SU-DHL-6 (cell line): Measurements from ENCODE around the gene LILRB3.
"Not testable (repeated sequence)": the region's sequence is repeated elsewhere in the genome, so short reads cannot be mapped to it uniquely, and the experiment has no call there.

ENCODE experiments used
- H2AFZ ChIP-seq: fragments of 200-600 bp; sonication (generic); 2 replicates; pipeline ENCODE4 v1.6.1; 2014; ENCODE audit warnings: low read depth, mild to moderate bottlenecking, moderate library complexity, mixed read lengths, antibody characterized with exemption, low read length; ENCODE audit not compliant: severe bottlenecking
- H3F3A ChIP-seq: fragments of 200-600 bp; shearing (Covaris generic); 2 replicates; pipeline ENCODE4 v1.6.0; 2016; ENCODE audit warnings: antibody characterized with exemption, mild to moderate bottlenecking; ENCODE audit not compliant: insufficient read depth
- H3K27ac ChIP-seq: fragments of 200-600 bp; sonication (generic); 2 replicates; pipeline ENCODE4 v1.5.1; 2016; ENCODE audit warnings: low read depth, mild to moderate bottlenecking, low read length, moderate library complexity, mixed read lengths
- H3K27me3 ChIP-seq: fragments of 200-600 bp; sonication (generic), shearing (Covaris generic); 2 replicates; pipeline ENCODE4 v1.6.0; 2014; ENCODE audit warnings: mild to moderate bottlenecking, low read length
- H3K36me3 ChIP-seq: fragments of 200-600 bp; sonication (generic); 2 replicates; pipeline ENCODE4 v1.6.1; 2014; ENCODE audit warnings: mild to moderate bottlenecking, low read length, mixed read lengths
- H3K4me2 ChIP-seq: fragments of 300-600, 200-600 bp; shearing (Covaris generic), sonication (generic); 2 replicates; pipeline ENCODE4 v1.6.0; 2014; ENCODE audit warnings: low read length, low read depth, mild to moderate bottlenecking; ENCODE audit not compliant: poor library complexity, severe bottlenecking
- H3K4me3 ChIP-seq: fragments of 200-600 bp; sonication (generic); 2 replicates; pipeline ENCODE4 v1.5.1; 2014; ENCODE audit warnings: antibody characterized with exemption, low read length, mild to moderate bottlenecking, mixed read lengths; ENCODE audit not compliant: insufficient read depth, poor library complexity, severe bottlenecking
- H3K79me2 ChIP-seq: fragments of 200-600 bp; sonication (generic); 2 replicates; pipeline ENCODE4 v1.6.1; 2014; ENCODE audit warnings: mild to moderate bottlenecking, low read length, moderate library complexity; ENCODE audit not compliant: insufficient read depth
- H3K9ac ChIP-seq: fragments of 200-600 bp; sonication (generic); 2 replicates; pipeline ENCODE4 v1.7.0; 2014; ENCODE audit warnings: mild to moderate bottlenecking, low read length
- H3K9me2 ChIP-seq: fragments of 200-600 bp; sonication (generic); replicated peaks from 2 replicates; pipeline ENCODE4 v1.6.1; 2014; ENCODE audit warnings: low read length; ENCODE audit not compliant: insufficient read depth
- H3K9me3 ChIP-seq: fragments of 200-600 bp; sonication (generic); 2 replicates; pipeline ENCODE4 v1.6.1; 2014; ENCODE audit warnings: low read length, mixed read lengths; ENCODE audit not compliant: insufficient read depth
- H4K20me1 ChIP-seq: fragments of 200-600 bp; sonication (generic); 2 replicates; pipeline ENCODE4 v1.6.1; 2014; ENCODE audit warnings: low read depth, mild to moderate bottlenecking, antibody characterized with exemption, low read length, moderate library complexity, mixed read lengths
- EZH2phosphoT487 ChIP-seq: fragments of 200-600 bp; sonication (generic), shearing (Covaris generic); conservative IDR thresholded peaks from 2 replicates; pipeline ENCODE4 v1.6.1; 2018; ENCODE audit warnings: mild to moderate bottlenecking, antibody characterized with exemption, low read length, moderate library complexity, mixed read lengths
- TF ChIP-seq, protein P1 (sequence below): fragments of 200-600 bp; sonication (generic); IDR thresholded peaks from one replicate; pipeline ENCODE4 v1.5.1; 2017; ENCODE audit warnings: antibody characterized with exemption, mild to moderate bottlenecking, low read length, moderate library complexity; ENCODE audit not compliant: insufficient read depth, poor library complexity, severe bottlenecking

Gene LILRB3

DNA sequence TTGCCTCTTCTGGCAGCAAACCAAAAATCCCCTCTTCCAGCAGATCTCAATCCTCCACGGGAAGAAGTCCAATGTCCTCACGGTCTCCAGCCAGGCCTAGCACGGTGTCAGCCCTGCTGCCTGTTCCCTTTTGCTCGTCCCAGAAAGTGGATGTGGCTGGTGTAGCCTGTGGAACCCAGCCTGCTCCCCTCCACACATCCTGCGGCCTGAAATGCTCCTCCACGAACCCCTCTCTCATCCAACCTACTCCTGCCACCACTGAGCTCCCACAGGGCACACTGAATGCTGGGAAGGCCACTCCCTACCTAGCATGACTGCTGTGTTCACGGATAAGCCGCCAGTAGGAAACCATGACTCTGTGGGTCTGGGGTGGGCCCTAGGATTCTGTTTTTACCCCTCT lies 36.5 kb downstream of the LILRB3 start:
- no peaks in the 10 kb centered on the region for H3K9me3 ChIP-seq
- 0 out of 2 replicates have a peak, but pooled peaks cover 5% of the 10 kb centered on the region for H3F3A ChIP-seq
- H3K4me2 ChIP-seq: no peak overlapping the region
- H3K79me2 ChIP-seq: peaks cover 10% of the 10 kb centered on the region
- no peak overlapping the region for H3K9ac ChIP-seq
- H3K27me3 ChIP-seq: no peaks in the 10 kb centered on the region
- TF ChIP-seq, protein P1, sequence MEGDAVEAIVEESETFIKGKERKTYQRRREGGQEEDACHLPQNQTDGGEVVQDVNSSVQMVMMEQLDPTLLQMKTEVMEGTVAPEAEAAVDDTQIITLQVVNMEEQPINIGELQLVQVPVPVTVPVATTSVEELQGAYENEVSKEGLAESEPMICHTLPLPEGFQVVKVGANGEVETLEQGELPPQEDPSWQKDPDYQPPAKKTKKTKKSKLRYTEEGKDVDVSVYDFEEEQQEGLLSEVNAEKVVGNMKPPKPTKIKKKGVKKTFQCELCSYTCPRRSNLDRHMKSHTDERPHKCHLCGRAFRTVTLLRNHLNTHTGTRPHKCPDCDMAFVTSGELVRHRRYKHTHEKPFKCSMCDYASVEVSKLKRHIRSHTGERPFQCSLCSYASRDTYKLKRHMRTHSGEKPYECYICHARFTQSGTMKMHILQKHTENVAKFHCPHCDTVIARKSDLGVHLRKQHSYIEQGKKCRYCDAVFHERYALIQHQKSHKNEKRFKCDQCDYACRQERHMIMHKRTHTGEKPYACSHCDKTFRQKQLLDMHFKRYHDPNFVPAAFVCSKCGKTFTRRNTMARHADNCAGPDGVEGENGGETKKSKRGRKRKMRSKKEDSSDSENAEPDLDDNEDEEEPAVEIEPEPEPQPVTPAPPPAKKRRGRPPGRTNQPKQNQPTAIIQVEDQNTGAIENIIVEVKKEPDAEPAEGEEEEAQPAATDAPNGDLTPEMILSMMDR: no peak
- no peak for TF ChIP-seq EZH2phosphoT487
- no peak overlapping the region for H2AFZ ChIP-seq
- H3K9me2 ChIP-seq: no peaks in the 10 kb centered on the region
- no peaks in the 10 kb centered on the region for H3K36me3 ChIP-seq
- H4K20me1 ChIP-seq: no peaks in the 10 kb centered on the region
- no peak overlapping the region for H3K27ac ChIP-seq
- no peak overlapping the region for H3K4me3 ChIP-seq

GRCh38 chr19:54183431-54183830 lies 39.4 kb downstream of the LILRB3 start:
- no peak overlapping the region for H3K4me3 ChIP-seq
- H3K9me2 ChIP-seq: no peaks in the 10 kb centered on the region
- H4K20me1 ChIP-seq: no peaks in the 10 kb centered on the region
- H3K9ac ChIP-seq: no peak overlapping the region
- no peak overlapping the region for H3K4me2 ChIP-seq
- no peaks in the 10 kb centered on the region for H3K9me3 ChIP-seq
- H2AFZ ChIP-seq: no peak overlapping the region
- no peak for TF ChIP-seq EZH2phosphoT487
- TF ChIP-seq, protein P1: no peak
- H3K27me3 ChIP-seq: no peaks in the 10 kb centered on the region
- H3K27ac ChIP-seq: no peak overlapping the region
- H3K79me2 ChIP-seq: peaks cover 4% of the 10 kb centered on the region; the same call in 1 of the 2 replicates
- no peaks in the 10 kb centered on the region for H3K36me3 ChIP-seq
- 0 out of 2 replicates have a peak, but pooled peaks cover 5% of the 10 kb centered on the region for H3F3A ChIP-seq

- not testable (repeated sequence) for H3K27me3 ChIP-seq, H3K36me3 ChIP-seq, H3K79me2 ChIP-seq, H2AFZ ChIP-seq, H4K20me1 ChIP-seq, H3K9me2 ChIP-seq, H3K4me3 ChIP-seq, H3K4me2 ChIP-seq, H3K27ac ChIP-seq, H3F3A ChIP-seq, H3K9me3 ChIP-seq, H3K9ac ChIP-seq
Observed at GRCh38 chr19:54181894-54182293, 40.9 kb downstream of the LILRB3 start.

GRCh38 chr19:54180691-54181091 lies 42.1 kb downstream of the LILRB3 start:
- Histone ChIP-seq H3K9me2 (no peaks in the 10 kb centered on the region), H3K4me2 (no peak overlapping the region), H3K36me3 (no peaks in the 10 kb centered on the region), H3K9me3 (no peaks in the 10 kb centered on the region), H3F3A (0 out of 2 replicates have a peak, but pooled peaks cover 5% of the 10 kb centered on the region), H3K27ac (no peak overlapping the region), H3K4me3 (no peak overlapping the region), H3K79me2 (no peaks in the 10 kb centered on the region), H3K9ac (no peak overlapping the region), H4K20me1 (no peaks in the 10 kb centered on the region), H3K27me3 (no peaks in the 10 kb centered on the region), H2AFZ (no peak overlapping the region)
- TF ChIP-seq EZH2phosphoT487: no peak
- TF ChIP-seq, protein P1: no peak
